HepG2 (cell line): ENCODE results near the gene EED. TPM values are rescaled to one million over a fixed set of nuclear protein-coding genes. Genes with fewer than 3 reads are reported as not detected.

ENCODE experiments used
- DRAP1 ChIP-seq: IDR thresholded peaks from 2 replicates; pipeline ENCODE4 v1.6.1; 2016; ENCODE audit warnings: missing genetic modification reagents, missing compliant biosample characterization
- ETV5 ChIP-seq: IDR thresholded peaks from 2 replicates; pipeline ENCODE4 v1.6.1; 2018; ENCODE audit warnings: missing biosample characterization, missing genetic modification reagents, inconsistent platforms, borderline replicate concordance
- KDM2A ChIP-seq: sonication (generic); formaldehyde crosslinking; IDR thresholded peaks from 2 replicates; pipeline ENCODE4 v1.4.0; 2020; ENCODE audit warnings: low read depth, missing genetic modification reagents, borderline replicate concordance
- MBD4 ChIP-seq: IDR thresholded peaks from 2 replicates; pipeline ENCODE4 v1.6.1; 2012; ENCODE audit warnings: low read length, inconsistent platforms, borderline replicate concordance
- TFAP4 ChIP-seq: sonication (generic); IDR thresholded peaks from 2 replicates; pipeline ENCODE4 v1.6.1; 2016; ENCODE audit warnings: low read depth, borderline replicate concordance
- TP53 ChIP-seq: sonication (generic); formaldehyde crosslinking; conservative IDR thresholded peaks from 2 replicates; pipeline ENCODE4 v1.4.0; 2020; ENCODE audit warnings: missing genetic modification reagents
- USF2 ChIP-seq, 2 experiments: sonication (generic) in 1 of 2; formaldehyde crosslinking in 1 of 2; IDR thresholded peaks; 2 replicates each; pipeline versions ENCODE4 v1.5.1 to v1.6.1; 2011 to 2020; ENCODE audit warnings: borderline replicate concordance in 1 of 2, low read depth in 1 of 2, low read length in 1 of 2, mild to moderate bottlenecking in 1 of 2, missing genetic modification reagents in 1 of 2, moderate library complexity in 1 of 2
- ZBTB20 ChIP-seq: sonication (generic); formaldehyde crosslinking; IDR thresholded peaks from 2 replicates; pipeline ENCODE4 v1.8.1; 2023; ENCODE audit warnings: missing genetic modification reagents, low read depth, mild to moderate bottlenecking, borderline replicate concordance
- ZBTB7B ChIP-seq: sonication (generic); formaldehyde crosslinking; IDR thresholded peaks from 2 replicates; pipeline ENCODE4 v1.4.0; 2020; ENCODE audit warnings: missing genetic modification reagents
- ZNF574 ChIP-seq: sonication (generic); formaldehyde crosslinking; IDR thresholded peaks from 2 replicates; pipeline ENCODE4 v1.4.0; 2020; ENCODE audit warnings: missing genetic modification reagents
- ZNF781 ChIP-seq: sonication (generic); formaldehyde crosslinking; IDR thresholded peaks from 2 replicates; pipeline ENCODE4 v1.5.1; 2020; ENCODE audit warnings: borderline replicate concordance, mild to moderate bottlenecking, missing genetic modification reagents; ENCODE audit errors: not compliant biosample characterization
- ZXDC ChIP-seq: sonication (generic); formaldehyde crosslinking; IDR thresholded peaks from 2 replicates; pipeline ENCODE4 v1.5.0; 2020; ENCODE audit warnings: mild to moderate bottlenecking, missing genetic modification reagents
- polyA plus RNA-seq, 8 experiments: library from polyadenylated mRNA; depleted of rRNA in 3 of 8; stranded (reverse) in 7 of 8; unstranded in 1 of 8; fragments of >200 nt; fragmentation: Illumina TruSeq in 4 of 8; extraction: Trizol in 4 of 8; gene quantifications; 2 replicates each; pipeline versions ENCODE4 v1.2.1 to v1.2.3, GENCODE V29; 2011 to 2016; ENCODE audit warnings: low read depth in 4 of 8, missing spikeins in 1 of 8, mixed read lengths in 1 of 8; ENCODE audit not compliant: insufficient read depth in 1 of 8
- total RNA-seq, 5 experiments: library from RNA; depleted of rRNA; stranded (reverse); fragments of >200 nt; fragmentation: Illumina TruSeq; extraction: Trizol; gene quantifications; 2 replicates each; pipeline ENCODE4 v1.2.3, GENCODE V29; 2016; ENCODE audit warnings: low read depth in 1 of 5
- TF ChIP-seq, protein P1 (sequence below): sonication (generic); formaldehyde crosslinking; IDR thresholded peaks from 2 replicates; pipeline ENCODE4 v1.8.1; 2023; ENCODE audit warnings: mild to moderate bottlenecking, moderate library complexity, missing genetic modification reagents
- TF ChIP-seq, protein P2 (sequence below): sonication (generic); formaldehyde crosslinking; IDR thresholded peaks from 2 replicates; pipeline ENCODE4 v1.5.0; 2020; ENCODE audit warnings: missing genetic modification reagents, mild to moderate bottlenecking, borderline replicate concordance

Gene EED
- total and polyA plus RNA-seq, 2 of the 13 experiments (the other 11 are each of a cell fraction or from before 2014, with no cell fraction given) = 11.0 to 28.4 TPM

GRCh38 chr11:86244522-86245368 lies at the start of gene EED (continued):
- TF ChIP-seq ZXDC (CRISPR knock-in tag) = 0 out of 2 replicates have a peak, but pooled peaks have one; percentile 61
- TF ChIP-seq, protein P1, sequence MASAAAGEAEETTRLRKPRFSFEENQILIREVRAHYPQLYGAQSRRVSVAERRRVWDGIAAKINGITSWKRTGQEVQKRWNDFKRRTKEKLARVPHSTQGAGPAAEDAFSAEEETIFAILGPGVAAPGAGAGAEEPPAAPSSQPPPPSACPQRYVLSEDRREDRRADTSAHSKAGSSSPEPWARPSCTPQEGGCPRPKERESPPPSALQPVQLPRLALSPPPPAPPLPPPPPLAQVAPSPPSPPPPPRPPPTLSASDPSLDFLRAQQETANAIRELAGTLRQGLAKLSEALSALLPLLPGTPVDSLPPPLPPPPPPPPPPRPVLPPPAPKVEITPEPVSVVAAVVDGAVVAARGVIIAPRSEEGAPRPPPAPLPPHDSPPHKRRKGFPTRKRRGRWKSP = peak; percentile 19; the same call in 1 of the 2 replicates
- no peak for TF ChIP-seq ZBTB7B (CRISPR knock-in tag)
- TF ChIP-seq, protein P2, sequence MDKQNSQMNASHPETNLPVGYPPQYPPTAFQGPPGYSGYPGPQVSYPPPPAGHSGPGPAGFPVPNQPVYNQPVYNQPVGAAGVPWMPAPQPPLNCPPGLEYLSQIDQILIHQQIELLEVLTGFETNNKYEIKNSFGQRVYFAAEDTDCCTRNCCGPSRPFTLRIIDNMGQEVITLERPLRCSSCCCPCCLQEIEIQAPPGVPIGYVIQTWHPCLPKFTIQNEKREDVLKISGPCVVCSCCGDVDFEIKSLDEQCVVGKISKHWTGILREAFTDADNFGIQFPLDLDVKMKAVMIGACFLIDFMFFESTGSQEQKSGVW (CRISPR knock-in tag) = peak; percentile 87; the same call in 1 of the 2 replicates
- TF ChIP-seq ZNF781 (CRISPR knock-in tag) = peak; percentile 87
- TF ChIP-seq KDM2A (CRISPR knock-in tag) = peak; percentile 85
- TF ChIP-seq ZBTB20 (CRISPR knock-in tag) = 0 out of 2 replicates have a peak, but pooled peaks have one; percentile 69
- peak; percentile 2; the same call in 1 of the 2 replicates for TF ChIP-seq TFAP4
- 0 out of 2 replicates have a peak, but pooled peaks have one; percentile 43 for TF ChIP-seq ZNF574
- TF ChIP-seq TP53 = 0 out of 2 replicates have a peak, but pooled peaks have one; percentile 20
- TF ChIP-seq DRAP1 = peak; percentile 43; the same call in 1 of the 2 replicates
- TF ChIP-seq MBD4 = no peak
- TF ChIP-seq ETV5 (CRISPR knock-in tag) = peak; percentile 21
- no peak for TF ChIP-seq USF2 (IDR thresholded peaks at IDR 0.05; ENCODE audit: low read depth, low read length)
- no peak for TF ChIP-seq USF2 (CRISPR knock-in tag; IDR thresholded peaks at IDR 0.05; ENCODE audit: borderline replicate concordance)
